NK-92 (cell line): ENCODE measurements around the gene DOK6.
"Not testable (repeated sequence)": the region's sequence is repeated elsewhere in the genome, so short reads cannot be mapped to it uniquely, and the experiment has no call there.

ENCODE experiments used
- DNase-seq: peaks from one replicate; lab custom pipeline; 2025; ENCODE audit not compliant: unreplicated experiment; lab: John Stamatoyannopoulos, UW

DOK6 gene

GRCh38 chr18:69400253-69400975 lies at the start of gene DOK6:
Gene DOK6, plus strand, starts transcription at chr18:69400888.
- no peak for DNase-seq

DNA sequence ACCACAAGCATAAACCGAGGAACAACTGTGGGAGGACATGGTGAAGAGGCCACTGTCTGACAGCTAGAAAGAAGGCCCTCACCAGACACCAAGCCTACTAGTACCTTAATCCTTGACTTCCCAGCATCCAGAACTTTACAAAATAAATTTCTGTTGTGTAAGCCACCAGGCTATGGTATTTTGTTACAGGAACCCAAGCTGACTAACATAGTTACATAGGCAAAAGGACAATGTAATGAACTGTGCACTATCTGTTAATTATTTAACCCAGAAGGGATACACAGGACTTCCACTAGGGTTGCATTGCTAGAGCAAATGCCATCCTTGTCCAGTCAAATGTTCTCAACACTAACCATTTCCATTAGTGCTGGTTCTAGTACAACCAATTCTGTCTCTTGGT lies 47.7 kb upstream of the DOK6 start:
- DNase-seq: no peak

GRCh38 chr18:69357590-69357989 lies 43.1 kb upstream of the DOK6 start:
- DNase-seq: no peak

DNA sequence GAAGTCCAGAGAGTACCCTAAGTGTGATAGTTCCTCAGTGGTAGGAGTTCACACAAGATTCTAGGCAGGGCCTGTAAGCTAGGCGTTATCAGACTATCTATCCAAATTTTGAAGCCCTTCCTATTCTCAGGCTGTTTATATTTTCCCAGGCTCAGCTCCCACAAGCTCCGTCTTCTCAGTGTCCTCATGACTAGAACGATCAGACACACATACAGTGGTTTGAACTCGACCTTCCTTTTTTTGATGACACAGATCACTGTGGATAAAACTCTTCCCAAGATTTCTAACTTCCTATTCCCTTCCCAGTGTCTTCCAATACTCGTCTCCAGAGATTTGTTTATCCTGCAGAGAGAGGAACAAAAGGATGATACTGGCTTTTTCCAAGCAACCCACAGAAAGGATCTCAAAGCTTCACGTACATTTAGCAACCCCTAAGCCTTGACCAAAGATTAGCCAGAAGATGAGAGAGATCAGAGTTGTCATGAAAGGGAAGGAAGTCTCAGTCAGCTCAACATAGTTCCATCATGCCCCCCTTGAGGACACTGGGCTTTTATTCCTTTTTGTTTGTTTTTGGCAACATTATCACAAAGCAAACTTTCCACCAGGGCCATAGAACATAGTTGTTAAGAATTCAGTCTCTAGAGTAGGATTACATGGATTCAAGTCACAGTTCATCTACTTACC lies 42.3 kb upstream of the DOK6 start:
- DNase-seq: no peak

- not testable (repeated sequence) for DNase-seq
Measured at GRCh38 chr18:69359768-69360167, 40.9 kb upstream of the DOK6 start.

DNA sequence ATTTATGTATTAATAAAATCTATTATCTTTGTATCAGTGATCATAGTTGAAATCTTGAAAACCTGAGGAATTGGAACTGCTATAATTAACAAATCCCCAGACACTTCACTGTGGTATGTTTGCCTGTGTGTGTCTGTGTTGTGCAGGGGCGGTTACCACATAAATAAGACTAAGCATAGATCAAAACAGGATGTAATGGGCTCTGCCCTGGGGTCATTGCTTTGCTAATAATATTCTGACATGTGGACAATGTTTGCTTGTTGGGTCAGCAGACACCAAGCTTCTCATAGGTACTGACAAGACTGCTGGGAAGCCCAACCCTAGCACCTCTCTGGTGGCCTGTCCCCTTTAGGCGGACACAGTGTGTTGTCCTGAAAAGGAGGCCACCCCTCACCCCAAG lies 35.8 kb upstream of the DOK6 start:
- DNase-seq: no peak

DNA sequence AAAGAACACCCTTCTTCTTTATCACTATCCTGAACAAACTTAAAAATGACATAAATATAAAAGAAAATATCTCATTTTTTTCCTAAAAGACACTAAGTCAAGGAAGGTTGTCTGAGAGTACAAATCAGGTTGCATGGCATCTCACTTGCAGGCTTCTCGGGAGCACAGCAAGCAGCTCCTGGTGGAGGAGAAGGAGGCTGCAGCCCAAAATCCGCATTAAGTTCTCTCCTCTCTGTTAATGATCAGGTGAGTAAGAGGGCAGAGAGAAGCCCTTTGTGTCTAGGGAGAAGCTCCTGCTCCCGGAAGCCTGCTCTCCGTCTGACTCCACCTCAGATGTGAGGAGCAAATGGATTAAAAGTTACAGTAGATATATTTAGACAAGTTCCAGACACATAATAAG lies 35.0 kb upstream of the DOK6 start:
- no peak for DNase-seq

- no peak for DNase-seq
Measured at GRCh38 chr18:69367104-69367503, 33.6 kb upstream of the DOK6 start.

- DNase-seq: no peak
Measured at GRCh38 chr18:69371729-69372128, 29.0 kb upstream of the DOK6 start.

- no peak for DNase-seq
Measured at GRCh38 chr18:69380324-69380723, 20.4 kb upstream of the DOK6 start.

GRCh38 chr18:69383186-69383585 lies 17.5 kb upstream of the DOK6 start:
- no peak for DNase-seq

DNA sequence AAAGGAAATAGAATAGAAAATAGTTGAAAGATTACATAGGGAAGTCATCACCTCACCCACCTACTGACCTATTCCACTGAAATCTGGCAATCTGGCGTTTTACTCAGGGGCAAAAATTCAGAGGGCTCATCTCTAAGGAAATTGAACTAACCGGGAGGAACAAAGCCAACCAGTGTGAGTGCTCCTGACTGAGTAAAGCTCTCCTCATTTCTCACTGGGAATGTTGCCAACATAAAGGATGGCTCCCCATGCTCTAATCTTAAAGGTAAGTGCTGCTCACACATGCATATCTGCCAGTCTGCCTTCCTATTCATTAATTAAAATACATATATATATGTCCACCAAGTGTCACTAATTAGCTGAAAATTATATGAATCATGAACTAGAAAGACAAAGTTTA lies 13.5 kb upstream of the DOK6 start:
- DNase-seq: no peak

GRCh38 chr18:69388222-69388621 lies 12.5 kb upstream of the DOK6 start:
- DNase-seq: no peak

GRCh38 chr18:69397096-69397495 lies 3.6 kb upstream of the DOK6 start:
- no peak for DNase-seq

DNA sequence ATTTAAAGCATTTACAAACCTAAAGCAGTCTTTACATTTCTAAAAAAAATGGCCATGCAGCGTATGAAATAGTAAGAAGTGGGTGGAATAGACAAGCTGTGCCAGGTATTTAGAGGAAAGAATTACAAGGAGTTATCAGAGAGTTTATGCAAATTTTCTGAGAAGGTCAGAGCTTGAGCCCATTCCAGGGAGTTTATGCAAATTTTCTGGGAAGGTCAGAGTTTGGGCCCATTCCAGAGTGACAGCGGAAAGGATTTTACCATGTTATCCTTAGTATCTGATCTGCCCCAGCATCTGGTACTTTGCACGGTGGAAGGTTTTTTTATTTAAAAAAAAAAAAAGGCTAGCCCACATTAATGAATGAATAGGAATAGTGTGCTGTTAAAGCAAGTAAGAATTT lies 1.4 kb upstream of the DOK6 start:
- no peak for DNase-seq

- DNase-seq: no peak
Measured at GRCh38 chr18:69400976-69401225, 213 bp downstream of the DOK6 start.

DNA sequence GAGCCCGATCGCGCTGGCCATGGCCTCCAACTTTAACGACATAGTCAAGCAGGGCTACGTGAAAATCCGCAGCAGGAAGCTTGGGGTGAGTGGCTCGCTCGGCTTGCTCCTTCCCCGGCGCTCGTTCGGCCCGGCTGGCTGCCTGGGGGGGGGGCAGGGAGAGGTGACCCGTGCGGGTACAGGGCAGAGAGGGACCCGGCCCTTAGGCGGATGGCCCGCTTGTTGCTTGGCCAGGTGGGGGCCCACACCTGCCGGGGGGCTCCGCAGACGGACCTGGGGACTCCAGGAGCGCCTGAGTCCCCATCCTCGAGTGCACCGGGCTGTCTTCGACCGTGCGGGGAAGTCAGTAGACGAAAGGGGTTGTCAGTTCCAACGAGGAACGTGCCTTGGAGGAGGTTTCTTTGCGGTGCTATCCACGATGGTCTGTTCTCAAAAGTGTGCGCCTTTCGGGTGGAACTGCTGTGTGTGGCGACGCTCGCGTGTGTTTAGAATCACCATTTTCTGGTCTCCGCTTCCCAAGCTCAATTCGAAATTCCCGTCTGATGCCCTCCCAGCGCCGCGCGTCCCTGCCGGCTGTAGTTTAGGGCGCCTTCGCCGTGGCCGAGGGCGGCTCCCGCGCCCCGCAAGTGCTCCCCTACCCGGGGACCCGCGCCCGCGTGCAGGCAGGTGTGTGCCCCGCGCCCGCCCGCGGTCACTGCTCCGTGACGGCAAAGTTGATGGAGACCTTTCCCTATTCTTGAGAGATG lies 711 bp downstream of the DOK6 start:
- no peak for DNase-seq

DNA sequence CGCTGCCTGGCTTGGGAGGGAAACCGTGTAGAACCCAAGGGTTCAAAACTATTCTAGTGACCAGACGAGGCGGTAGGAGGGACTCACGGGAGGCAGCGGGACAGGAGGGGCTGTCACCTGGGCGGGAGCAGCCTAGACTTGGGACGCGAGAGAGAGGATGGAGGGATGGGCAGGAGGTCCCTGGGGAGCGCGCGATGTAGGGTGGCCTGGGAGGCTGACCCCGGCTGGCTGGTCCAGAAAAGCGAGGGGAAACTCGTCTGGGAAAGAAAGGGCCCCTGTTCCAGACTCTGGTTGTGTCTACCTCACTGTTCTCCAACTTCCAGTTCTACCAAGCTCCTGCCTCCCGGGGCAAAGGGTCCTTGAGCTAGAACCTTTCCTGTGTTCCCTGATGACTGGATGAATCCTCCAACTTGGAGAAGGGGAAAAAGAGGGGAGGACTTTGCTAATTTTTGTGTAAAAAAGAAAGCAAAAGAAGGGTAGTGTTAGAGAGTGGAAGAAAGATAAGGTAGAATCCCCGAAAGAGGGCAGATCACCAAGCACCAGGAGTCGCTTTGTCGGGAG lies 1.4 kb downstream of the DOK6 start:
- DNase-seq: no peak

- no peak for DNase-seq
Measured at GRCh38 chr18:69402533-69402989, 1.9 kb downstream of the DOK6 start.

DNA sequence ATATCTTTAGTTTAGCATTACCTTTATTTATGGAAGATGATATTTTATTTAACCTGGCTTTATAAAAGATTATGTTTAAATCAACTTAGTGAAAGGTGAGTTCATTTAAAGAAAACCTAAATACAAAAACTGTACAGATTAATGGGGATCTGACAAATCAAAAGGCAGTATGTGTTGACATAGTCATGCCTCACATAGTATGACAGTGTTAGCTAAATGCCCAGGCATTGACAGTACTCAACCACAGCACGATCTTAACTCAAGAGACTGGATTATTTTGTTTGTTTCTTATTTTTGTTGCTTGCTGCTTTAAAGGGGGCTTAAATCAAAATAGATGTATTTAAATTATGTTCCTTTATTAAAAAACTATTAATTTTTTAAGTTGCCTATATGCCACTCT lies 7.8 kb downstream of the DOK6 start:
- no peak for DNase-seq

DNA sequence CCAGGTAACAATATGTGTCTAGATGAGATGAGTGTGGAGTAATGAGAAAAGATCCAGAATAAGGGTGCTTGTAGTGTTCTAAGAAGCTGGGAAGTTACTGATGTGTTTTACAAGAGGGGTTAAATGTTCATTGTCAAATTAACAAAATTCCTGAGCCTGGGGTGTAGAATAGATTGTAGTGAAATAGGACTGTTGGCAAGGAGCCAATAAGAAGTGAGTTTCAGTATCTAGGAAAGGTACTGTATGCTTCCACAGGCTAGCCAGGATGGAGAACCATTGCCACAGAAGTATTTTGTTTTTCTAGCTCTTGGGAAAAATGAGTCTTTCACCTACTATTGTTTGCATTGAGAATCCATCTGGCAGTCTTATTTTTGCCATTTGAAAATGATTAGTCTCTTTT lies 10.5 kb downstream of the DOK6 start:
- DNase-seq: no peak

- DNase-seq: no peak
Measured at GRCh38 chr18:69414184-69414583, 13.5 kb downstream of the DOK6 start.
